Astrocyte (in vitro differentiated cells and primary cell): ENCODE measurements around the gene ZBED5.

Experiments used
- CTCF ChIP-seq: IDR thresholded peaks from 2 replicates; pipeline ENCODE4 v1.5.1; 2011; ENCODE audit warnings: low read depth, mild to moderate bottlenecking, inconsistent platforms, low read length, moderate library complexity; ENCODE audit not compliant: insufficient read depth
- EZH2 ChIP-seq: IDR thresholded peaks from 2 replicates; pipeline ENCODE4 v1.6.1; 2012; ENCODE audit warnings: mild to moderate bottlenecking, low read length, inconsistent platforms; ENCODE audit not compliant: insufficient read depth

GRCh38 chr11:10875430-10876021, 17.7 kb upstream of the ZBED5 start:
- TF ChIP-seq EZH2 (no peak), CTCF (no peak)
